ENCODE measurements around the gene SLC19A2.

- TF ChIP-seq, protein P1, sequence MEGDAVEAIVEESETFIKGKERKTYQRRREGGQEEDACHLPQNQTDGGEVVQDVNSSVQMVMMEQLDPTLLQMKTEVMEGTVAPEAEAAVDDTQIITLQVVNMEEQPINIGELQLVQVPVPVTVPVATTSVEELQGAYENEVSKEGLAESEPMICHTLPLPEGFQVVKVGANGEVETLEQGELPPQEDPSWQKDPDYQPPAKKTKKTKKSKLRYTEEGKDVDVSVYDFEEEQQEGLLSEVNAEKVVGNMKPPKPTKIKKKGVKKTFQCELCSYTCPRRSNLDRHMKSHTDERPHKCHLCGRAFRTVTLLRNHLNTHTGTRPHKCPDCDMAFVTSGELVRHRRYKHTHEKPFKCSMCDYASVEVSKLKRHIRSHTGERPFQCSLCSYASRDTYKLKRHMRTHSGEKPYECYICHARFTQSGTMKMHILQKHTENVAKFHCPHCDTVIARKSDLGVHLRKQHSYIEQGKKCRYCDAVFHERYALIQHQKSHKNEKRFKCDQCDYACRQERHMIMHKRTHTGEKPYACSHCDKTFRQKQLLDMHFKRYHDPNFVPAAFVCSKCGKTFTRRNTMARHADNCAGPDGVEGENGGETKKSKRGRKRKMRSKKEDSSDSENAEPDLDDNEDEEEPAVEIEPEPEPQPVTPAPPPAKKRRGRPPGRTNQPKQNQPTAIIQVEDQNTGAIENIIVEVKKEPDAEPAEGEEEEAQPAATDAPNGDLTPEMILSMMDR (IDR thresholded peaks at IDR 0.05; ENCODE audit: poor library complexity, severe bottlenecking): no peak
- TF ChIP-seq EZH2 (IDR thresholded peaks at IDR 0.05; ENCODE audit: borderline replicate concordance, insufficient read depth, low read length, poor library complexity, severe bottlenecking): no peak
- TF ChIP-seq EP300 (conservative IDR thresholded peaks at IDR 0.05; ENCODE audit: poor library complexity, severe bottlenecking): no peak
- no peak for TF ChIP-seq MXI1 (conservative IDR thresholded peaks at IDR 0.05; ENCODE audit: poor library complexity, severe bottlenecking)
- TF ChIP-seq POLR2AphosphoS5 (IDR thresholded peaks at IDR 0.05): no peak
- TF ChIP-seq TAF1 (IDR thresholded peaks at IDR 0.05; ENCODE audit: low read depth): no peak
- TF ChIP-seq SMC3 (conservative IDR thresholded peaks at IDR 0.05; ENCODE audit: poor library complexity): no peak
Observed at GRCh38 chr1:169514566-169515270, 29.0 kb upstream of the SLC19A2 start.
